ENCODE results near the gene PARG. TPM values are rescaled to one million over a fixed set of nuclear protein-coding genes. Genes with fewer than 3 reads are reported as not detected.
"Not testable (repeated sequence)": the region's sequence is repeated elsewhere in the genome, so short reads cannot be mapped to it uniquely, and the experiment has no call there.

Gene PARG
- total and polyA plus RNA-seq, 9 of the 15 experiments (the other 6 are each of a cell fraction or from before 2014, with no cell fraction given) = 8.5 to 49.9 (median 28.8) TPM

GRCh38 chr10:49775014-49775413 lies 166.8 kb downstream of the PARG start:
- no peak for ATAC-seq
- no peak overlapping the region for H3K9ac ChIP-seq (ENCODE audit: insufficient read depth in 1 of 2, low read depth in 2 of 2, low read length in 2 of 2)
- no peaks in the 10 kb centered on the region for H3K9me1 ChIP-seq (ENCODE audit: control insufficient read depth, insufficient read depth, low read length)
- no peak overlapping the region for H3K4me3 ChIP-seq
- no peak for DNase-seq (ENCODE audit: extremely low read depth in 1 of 4, low spot score in 3 of 4)
- no peak overlapping the region for H3K27ac ChIP-seq (ENCODE audit: extremely low read depth, low read depth, low read length)
- H3K36me3 ChIP-seq (ENCODE audit: control insufficient read depth, insufficient read depth, low read length) = no peaks in the 10 kb centered on the region
- ChIA-PET POLR2A (no interaction called here), CTCF (ENCODE audit: low intra/inter-chr PET ratio) (no interaction called here)
- no peak overlapping the region for H2AFZ ChIP-seq (ENCODE audit: low read depth, low read length)
- in situ Hi-C loops (cut with MboI) (no loop called here), intact Hi-C loops (cut with micrococcal nuclease) (no loop called here)
- no peak overlapping the region for H3K4me2 ChIP-seq (ENCODE audit: insufficient read depth, low read length)
- no peak for FAIRE-seq
- H3K27me3 ChIP-seq (ENCODE audit: control insufficient read depth in 2 of 2, insufficient read depth in 2 of 2, low read length in 2 of 2) = peaks cover 10 to 11% of the 10 kb centered on the region in 2 experiments
- H3K9me3 ChIP-seq (replicated peaks; ENCODE audit: control insufficient read depth, insufficient read depth, low read depth, low read length) = no peaks in the 10 kb centered on the region
- H3K4me1 ChIP-seq (replicated peaks in 1 of 2; ENCODE audit: control insufficient read depth in 2 of 2, insufficient read depth in 2 of 2, low read length in 2 of 2) = no peaks in the 10 kb centered on the region
- 0% methylated on average over 2 of the region's 2 CpGs for WGBS (ENCODE audit: insufficient coverage, low coverage, missing lambda C conversion rate)
- no peaks in the 10 kb centered on the region for H3K79me2 ChIP-seq (ENCODE audit: control insufficient read depth, insufficient read depth, low read length)
- H4K20me1 ChIP-seq (replicated peaks; ENCODE audit: control insufficient read depth, insufficient read depth, low read length) = no peaks in the 10 kb centered on the region
- no TSS peak for BruUV-seq (replicated peaks)
- TF ChIP-seq DMBX1 (CRISPR knock-in tag; IDR thresholded peaks at IDR 0.05; ENCODE audit: borderline replicate concordance) (no peak), NR3C1 (CRISPR knock-in tag; IDR thresholded peaks at IDR 0.05) (no peak), RHOXF2B (CRISPR knock-in tag; conservative IDR thresholded peaks at IDR 0.05) (no peak), REST (IDR thresholded peaks at IDR 0.05; ENCODE audit: borderline replicate concordance) (no peak), REST (CRISPR knock-in tag; IDR thresholded peaks at IDR 0.05; ENCODE audit: low read depth) (no peak), ZFPM2 (CRISPR knock-in tag; IDR thresholded peaks at IDR 0.05) (no peak), HEY1 (CRISPR knock-in tag; IDR thresholded peaks at IDR 0.05; ENCODE audit: borderline replicate concordance) (no peak), ETV1 (tag; conservative IDR thresholded peaks at IDR 0.05; ENCODE audit: low read depth) (no peak)

GRCh38 chr10:49772944-49773343 lies 168.9 kb downstream of the PARG start:
- intact Hi-C loops (cut with micrococcal nuclease); DNase-seq (ENCODE audit: extremely low read depth in 1 of 4, low spot score in 3 of 4); H3K4me2 ChIP-seq (ENCODE audit: insufficient read depth, low read length); H2AFZ ChIP-seq (ENCODE audit: low read depth, low read length); H3K27ac ChIP-seq (ENCODE audit: extremely low read depth, low read depth, low read length); FAIRE-seq; in situ Hi-C loops (cut with MboI); H3K4me1 ChIP-seq (replicated peaks in 1 of 2; ENCODE audit: control insufficient read depth in 2 of 2, insufficient read depth in 2 of 2, low read length in 2 of 2); CTCF ChIA-PET (ENCODE audit: low intra/inter-chr PET ratio); H3K79me2 ChIP-seq (ENCODE audit: control insufficient read depth, insufficient read depth, low read length); H3K36me3 ChIP-seq (ENCODE audit: control insufficient read depth, insufficient read depth, low read length); BruUV-seq (replicated peaks); H3K9me3 ChIP-seq (replicated peaks; ENCODE audit: control insufficient read depth, insufficient read depth, low read depth, low read length); H4K20me1 ChIP-seq (replicated peaks; ENCODE audit: control insufficient read depth, insufficient read depth, low read length); ATAC-seq; H3K9me1 ChIP-seq (ENCODE audit: control insufficient read depth, insufficient read depth, low read length); POLR2A ChIA-PET; H3K9ac ChIP-seq (ENCODE audit: insufficient read depth in 1 of 2, low read depth in 2 of 2, low read length in 2 of 2); H3K4me3 ChIP-seq: not testable (repeated sequence)
- under 1% methylated on average over 5 of the region's 5 CpGs for WGBS (ENCODE audit: insufficient coverage, low coverage, missing lambda C conversion rate)
- H3K27me3 ChIP-seq (ENCODE audit: control insufficient read depth in 2 of 2, insufficient read depth in 2 of 2, low read length in 2 of 2) = peaks cover 22 to 28% of the 10 kb centered on the region in 2 experiments

Data from K562 (cell line).